HepG2 (cell line): ENCODE data around the gene DNAJC19.

Experiments used
- ATF3 ChIP-seq: sonication (generic); formaldehyde crosslinking; IDR thresholded peaks from 2 replicates; pipeline ENCODE4 v1.4.0; 2020; ENCODE audit warnings: missing genetic modification reagents
- ETV5 ChIP-seq: IDR thresholded peaks from 2 replicates; pipeline ENCODE4 v1.6.1; 2018; ENCODE audit warnings: missing biosample characterization, missing genetic modification reagents, inconsistent platforms, borderline replicate concordance
- GTF3A ChIP-seq: sonication (generic); formaldehyde crosslinking; conservative IDR thresholded peaks from 2 replicates; pipeline ENCODE4 v1.4.0; 2020; ENCODE audit warnings: mild to moderate bottlenecking, missing genetic modification reagents
- SPEN ChIP-seq: sonication (generic); formaldehyde crosslinking; IDR thresholded peaks from 2 replicates; pipeline ENCODE4 v1.5.1; 2020; ENCODE audit warnings: low read depth, mild to moderate bottlenecking, missing genetic modification reagents
- TCF12 ChIP-seq, 2 experiments: fragments of 450-650 bp in 1 of 2; sonication (generic) in 1 of 2; formaldehyde crosslinking in 1 of 2; IDR thresholded peaks; 2 replicates each; pipeline versions ENCODE4 v1.6.1 to v1.8.0; 2017 to 2022; ENCODE audit warnings: antibody characterized with exemption in 1 of 2, mild to moderate bottlenecking in 1 of 2, missing genetic modification reagents in 1 of 2, moderate library complexity in 1 of 2
- ZNF12 ChIP-seq: sonication (generic); formaldehyde crosslinking; IDR thresholded peaks from 2 replicates; pipeline ENCODE4 v1.5.0; 2020; ENCODE audit warnings: missing genetic modification reagents
- ZNF430 ChIP-seq: sonication (generic); formaldehyde crosslinking; IDR thresholded peaks from 2 replicates; pipeline ENCODE4 v1.9.0; 2021; ENCODE audit warnings: mild to moderate bottlenecking, missing genetic modification reagents
- ZNF577 ChIP-seq: sonication (generic); formaldehyde crosslinking; IDR thresholded peaks from 2 replicates; pipeline ENCODE4 v1.4.0; 2020; ENCODE audit warnings: mild to moderate bottlenecking, low read depth, missing genetic modification reagents, borderline replicate concordance

GRCh38 chr3:180996415-180996932 lies 6.9 kb upstream of the DNAJC19 start:
- TF ChIP-seq TCF12 (IDR thresholded peaks at IDR 0.05) (no peak), TCF12 (CRISPR knock-in tag; IDR thresholded peaks at IDR 0.05) (no peak), ZNF430 (CRISPR knock-in tag) (no peak), ZNF12 (CRISPR knock-in tag) (no peak), GTF3A (no peak), SPEN (CRISPR knock-in tag) (no peak), ZNF577 (CRISPR knock-in tag) (no peak), ETV5 (CRISPR knock-in tag) (no peak), ATF3 (no peak)
